ENCODE results near the gene PLPP3. TPM values are rescaled to one million over a fixed set of nuclear protein-coding genes. Genes with fewer than 3 reads are reported as not detected.

The PLPP3 gene
- total and polyA plus RNA-seq, 2 donors (not counting 1 experiment from before 2014, with no cell fraction given) = 343 to 465 TPM

DNA sequence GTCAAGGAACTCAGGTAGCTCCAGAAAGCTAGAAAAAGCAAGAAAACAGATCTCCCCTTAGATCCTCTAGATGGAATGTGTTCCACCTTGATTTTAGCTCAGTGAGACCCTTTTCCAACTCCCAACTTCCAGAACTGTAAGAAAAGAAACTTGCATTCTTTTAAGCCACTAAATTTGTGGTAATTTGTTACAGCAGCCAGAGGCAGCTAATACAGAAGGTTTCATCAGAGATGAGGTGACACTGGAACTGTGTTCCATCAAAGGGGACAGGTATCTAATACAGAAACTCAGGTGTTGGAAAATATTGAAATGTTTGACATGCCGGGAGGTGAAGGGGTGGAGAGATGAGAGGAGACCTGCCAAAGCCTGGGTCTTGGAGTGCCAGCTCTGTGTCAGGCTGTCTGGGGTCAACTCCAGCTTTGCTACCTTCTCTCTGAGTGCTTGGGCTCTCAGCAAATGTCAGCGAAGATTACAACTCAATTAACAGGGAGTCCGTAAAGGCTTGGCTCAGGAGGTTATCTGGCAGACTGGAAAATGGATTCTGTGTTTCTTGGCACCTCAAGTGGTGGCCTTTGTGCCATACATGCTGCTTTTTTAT is 71.3 kb downstream of the PLPP3 start:
- H3K27ac ChIP-seq (ENCODE audit: insufficient read depth, low read length) = peak overlapping the region; percentile 7
- TF ChIP-seq CTCF (conservative IDR thresholded peaks at IDR 0.05 in 1 of 2, IDR thresholded peaks at IDR 0.05 in 1 of 2; ENCODE audit: low read depth in 1 of 2, low read length in 2 of 2) (no peak), EZH2 (IDR thresholded peaks at IDR 0.05; ENCODE audit: low read length, missing control alignments) (no peak)
- DNase-seq (ENCODE audit: low read depth in 2 of 2) = no peak
- peaks cover 25% of the 10 kb centered on the region for H3K79me2 ChIP-seq (ENCODE audit: control insufficient read depth, insufficient read depth, low read length)
- no peaks in the 10 kb centered on the region for H3K27me3 ChIP-seq (ENCODE audit: control insufficient read depth, insufficient read depth, low read length)
- peaks cover 8% of the 10 kb centered on the region for H3K4me1 ChIP-seq (ENCODE audit: control insufficient read depth, extremely low read depth, insufficient read depth, low read length)
- H3K4me3 ChIP-seq (replicated peaks in 1 of 4; ENCODE audit: control extremely low read depth in 1 of 4, insufficient read depth in 1 of 4, low read depth in 3 of 4, low read length in 4 of 4) = no peak overlapping the region
- no peak overlapping the region for H3K9ac ChIP-seq (ENCODE audit: insufficient read depth, low read length)
- no peak overlapping the region for H3K4me2 ChIP-seq (ENCODE audit: extremely low read depth, insufficient read depth, low read length)
- H3K9me3 ChIP-seq (ENCODE audit: control insufficient read depth, insufficient read depth, low read depth, low read length) = no peaks in the 10 kb centered on the region
- H2AFZ ChIP-seq (ENCODE audit: low read length) = no peak overlapping the region
- peaks cover 48% of the 10 kb centered on the region for H3K36me3 ChIP-seq (ENCODE audit: control insufficient read depth, insufficient read depth, low read length)
- H4K20me1 ChIP-seq (ENCODE audit: control insufficient read depth, extremely low read depth, insufficient read depth, low read length) = no peaks in the 10 kb centered on the region

DNA sequence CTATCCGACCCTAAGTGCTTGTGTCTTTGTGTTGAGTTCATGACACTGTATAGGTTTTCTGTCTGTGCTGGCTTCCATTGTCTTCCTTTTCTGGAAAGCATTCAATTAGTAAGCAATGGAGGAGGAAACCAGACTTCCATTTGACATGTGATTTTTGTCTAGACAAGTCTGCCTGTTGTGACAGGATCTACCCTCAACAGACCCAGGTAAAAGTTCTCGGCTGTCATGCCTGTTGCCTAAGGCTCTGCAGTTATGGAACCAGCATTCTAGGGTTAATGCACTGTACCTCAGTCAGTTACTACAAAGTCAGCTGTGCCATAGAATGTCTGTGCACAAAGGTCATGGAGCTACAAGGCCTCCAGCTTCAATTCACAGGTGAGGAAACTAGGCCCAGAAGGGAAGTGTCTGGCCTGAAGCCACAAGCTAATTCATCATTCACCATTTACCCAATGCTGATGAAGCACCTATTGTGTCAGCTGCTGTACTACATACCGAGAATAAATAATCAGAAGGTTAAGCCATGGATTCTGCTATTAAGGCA is 72.3 kb downstream of the PLPP3 start:
- Histone ChIP-seq H3K36me3 (ENCODE audit: control insufficient read depth, insufficient read depth, low read length) (peaks cover 44% of the 10 kb centered on the region), H3K27ac (ENCODE audit: insufficient read depth, low read length) (no peak overlapping the region), H3K4me1 (ENCODE audit: control insufficient read depth, extremely low read depth, insufficient read depth, low read length) (peaks cover 8% of the 10 kb centered on the region), H3K9ac (ENCODE audit: insufficient read depth, low read length) (no peak overlapping the region), H2AFZ (ENCODE audit: low read length) (no peak overlapping the region), H3K4me2 (ENCODE audit: extremely low read depth, insufficient read depth, low read length) (no peak overlapping the region), H3K4me3 (replicated peaks in 1 of 4; ENCODE audit: control extremely low read depth in 1 of 4, insufficient read depth in 1 of 4, low read depth in 3 of 4, low read length in 4 of 4) (no peak overlapping the region), H3K9me3 (ENCODE audit: control insufficient read depth, insufficient read depth, low read depth, low read length) (no peaks in the 10 kb centered on the region), H4K20me1 (ENCODE audit: control insufficient read depth, extremely low read depth, insufficient read depth, low read length) (no peaks in the 10 kb centered on the region), H3K79me2 (ENCODE audit: control insufficient read depth, insufficient read depth, low read length) (peaks cover 24% of the 10 kb centered on the region), H3K27me3 (ENCODE audit: control insufficient read depth, insufficient read depth, low read length) (no peaks in the 10 kb centered on the region)
- DNase-seq (ENCODE audit: low read depth in 2 of 2) = no peak
- no peak for TF ChIP-seq EZH2 (IDR thresholded peaks at IDR 0.05; ENCODE audit: low read length, missing control alignments)
- TF ChIP-seq CTCF (conservative IDR thresholded peaks at IDR 0.05 in 1 of 2, IDR thresholded peaks at IDR 0.05 in 1 of 2; ENCODE audit: low read depth in 1 of 2, low read length in 2 of 2) = no peak

- H3K4me3 ChIP-seq (replicated peaks in 1 of 4; ENCODE audit: control extremely low read depth in 1 of 4, insufficient read depth in 1 of 4, low read depth in 3 of 4, low read length in 4 of 4) = no peak overlapping the region
- DNase-seq (ENCODE audit: low read depth in 2 of 2) = no peak
- H3K4me2 ChIP-seq (ENCODE audit: extremely low read depth, insufficient read depth, low read length) = no peak overlapping the region
Observed at GRCh38 chr1:56505792-56506743, 73.3 kb downstream of the PLPP3 start.

More at GRCh38 chr1:56505792-56506743, 73.3 kb downstream of the PLPP3 start:
- no peak for TF ChIP-seq EZH2 (IDR thresholded peaks at IDR 0.05; ENCODE audit: low read length, missing control alignments)
- TF ChIP-seq CTCF (conservative IDR thresholded peaks at IDR 0.05 in 1 of 2, IDR thresholded peaks at IDR 0.05 in 1 of 2; ENCODE audit: low read depth in 1 of 2, low read length in 2 of 2) = no peak
- H3K36me3 ChIP-seq (ENCODE audit: control insufficient read depth, insufficient read depth, low read length) = peaks cover 39% of the 10 kb centered on the region
- H2AFZ ChIP-seq (ENCODE audit: low read length) = no peak overlapping the region
- no peaks in the 10 kb centered on the region for H3K9me3 ChIP-seq (ENCODE audit: control insufficient read depth, insufficient read depth, low read depth, low read length)
- no peaks in the 10 kb centered on the region for H4K20me1 ChIP-seq (ENCODE audit: control insufficient read depth, extremely low read depth, insufficient read depth, low read length)
- no peak overlapping the region for H3K9ac ChIP-seq (ENCODE audit: insufficient read depth, low read length)
- H3K4me1 ChIP-seq (ENCODE audit: control insufficient read depth, extremely low read depth, insufficient read depth, low read length) = peaks cover 8% of the 10 kb centered on the region
- no peaks in the 10 kb centered on the region for H3K27me3 ChIP-seq (ENCODE audit: control insufficient read depth, insufficient read depth, low read length)
- H3K27ac ChIP-seq (ENCODE audit: insufficient read depth, low read length) = no peak overlapping the region
- H3K79me2 ChIP-seq (ENCODE audit: control insufficient read depth, insufficient read depth, low read length) = peaks cover 22% of the 10 kb centered on the region

Measured in fibroblast of lung (primary cell).